Measurements from ENCODE around the gene CHST15. TPM values are rescaled to one million over a fixed set of nuclear protein-coding genes. Genes with fewer than 3 reads are reported as not detected.
A peak's percentile ranks its signal among the peaks of the same experiment; 100 is the strongest.

CHST15 gene
- total RNA-seq, 1 donor from 2014 or later = 27.0 TPM

DNA sequence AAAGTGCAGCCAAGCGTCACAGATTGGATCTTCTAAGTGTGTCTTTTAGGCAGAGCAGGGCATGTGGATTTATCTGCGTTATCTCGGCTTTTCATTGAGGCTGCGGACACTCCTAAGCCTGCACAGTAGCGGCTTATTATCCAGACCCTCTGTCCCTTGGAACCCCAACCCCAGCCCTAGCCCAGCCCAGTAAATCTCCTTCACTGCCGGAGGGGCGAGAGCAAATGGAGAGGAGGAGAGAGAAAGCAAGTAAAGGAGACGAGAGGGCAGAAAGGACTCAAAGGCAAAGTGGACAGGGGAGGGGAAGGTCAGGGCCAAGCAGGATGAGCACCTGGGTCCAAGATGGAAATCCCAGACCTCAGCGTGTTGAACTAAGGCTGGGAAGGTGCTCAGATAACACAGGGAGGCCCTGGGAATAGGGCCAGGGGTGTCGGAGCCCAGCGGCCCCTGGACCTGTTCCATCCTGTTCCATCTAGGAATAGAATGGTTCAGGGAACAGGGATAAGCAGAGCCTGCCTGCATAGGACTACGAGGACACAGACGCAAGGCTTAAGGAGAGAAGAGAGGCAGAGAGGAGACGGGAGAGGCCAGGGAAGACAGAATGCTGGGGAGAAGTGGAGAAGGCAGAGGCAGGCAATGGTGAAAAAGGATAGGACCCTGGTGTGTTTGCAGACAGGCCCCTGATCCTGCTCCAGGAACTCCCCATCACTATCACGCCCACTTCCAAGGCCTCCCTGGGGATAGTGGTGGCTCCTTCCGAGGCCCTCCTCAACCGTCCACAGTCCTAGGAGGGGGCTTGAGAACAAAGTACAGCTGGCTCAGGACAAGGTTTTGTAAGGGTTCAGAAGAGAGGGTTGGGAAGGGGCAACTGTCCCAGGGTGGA is 99.6 kb downstream of the CHST15 start:
- H3K36me3 ChIP-seq = no peaks in the 10 kb centered on the region
- peaks cover 23% of the 10 kb centered on the region for H3K4me1 ChIP-seq
- H3K27me3 ChIP-seq = peaks cover 5% of the 10 kb centered on the region
- TF ChIP-seq, protein P1, sequence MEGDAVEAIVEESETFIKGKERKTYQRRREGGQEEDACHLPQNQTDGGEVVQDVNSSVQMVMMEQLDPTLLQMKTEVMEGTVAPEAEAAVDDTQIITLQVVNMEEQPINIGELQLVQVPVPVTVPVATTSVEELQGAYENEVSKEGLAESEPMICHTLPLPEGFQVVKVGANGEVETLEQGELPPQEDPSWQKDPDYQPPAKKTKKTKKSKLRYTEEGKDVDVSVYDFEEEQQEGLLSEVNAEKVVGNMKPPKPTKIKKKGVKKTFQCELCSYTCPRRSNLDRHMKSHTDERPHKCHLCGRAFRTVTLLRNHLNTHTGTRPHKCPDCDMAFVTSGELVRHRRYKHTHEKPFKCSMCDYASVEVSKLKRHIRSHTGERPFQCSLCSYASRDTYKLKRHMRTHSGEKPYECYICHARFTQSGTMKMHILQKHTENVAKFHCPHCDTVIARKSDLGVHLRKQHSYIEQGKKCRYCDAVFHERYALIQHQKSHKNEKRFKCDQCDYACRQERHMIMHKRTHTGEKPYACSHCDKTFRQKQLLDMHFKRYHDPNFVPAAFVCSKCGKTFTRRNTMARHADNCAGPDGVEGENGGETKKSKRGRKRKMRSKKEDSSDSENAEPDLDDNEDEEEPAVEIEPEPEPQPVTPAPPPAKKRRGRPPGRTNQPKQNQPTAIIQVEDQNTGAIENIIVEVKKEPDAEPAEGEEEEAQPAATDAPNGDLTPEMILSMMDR (IDR thresholded peaks at IDR 0.05) = no peak
- TF ChIP-seq POLR2AphosphoS5 (IDR thresholded peaks at IDR 0.05; ENCODE audit: insufficient read depth in 1 of 2, low read depth in 1 of 2) (no peak), POLR2A (IDR thresholded peaks at IDR 0.05) (no peak)
- H3K4me3 ChIP-seq = no peak overlapping the region
- no peaks in the 10 kb centered on the region for H3K9me3 ChIP-seq
- intact Hi-C loops (cut with DNase I) = loop anchor here (1.0 to 10.0 kb wide), 3 partner anchors 99 to 396 kb away; partner anchors contain the start of gene CHST15
- peak; percentile 84 to 91 for DNase-seq (ENCODE audit: extremely low spot score in 2 of 2)
- H3K27ac ChIP-seq = no peak overlapping the region

DNA sequence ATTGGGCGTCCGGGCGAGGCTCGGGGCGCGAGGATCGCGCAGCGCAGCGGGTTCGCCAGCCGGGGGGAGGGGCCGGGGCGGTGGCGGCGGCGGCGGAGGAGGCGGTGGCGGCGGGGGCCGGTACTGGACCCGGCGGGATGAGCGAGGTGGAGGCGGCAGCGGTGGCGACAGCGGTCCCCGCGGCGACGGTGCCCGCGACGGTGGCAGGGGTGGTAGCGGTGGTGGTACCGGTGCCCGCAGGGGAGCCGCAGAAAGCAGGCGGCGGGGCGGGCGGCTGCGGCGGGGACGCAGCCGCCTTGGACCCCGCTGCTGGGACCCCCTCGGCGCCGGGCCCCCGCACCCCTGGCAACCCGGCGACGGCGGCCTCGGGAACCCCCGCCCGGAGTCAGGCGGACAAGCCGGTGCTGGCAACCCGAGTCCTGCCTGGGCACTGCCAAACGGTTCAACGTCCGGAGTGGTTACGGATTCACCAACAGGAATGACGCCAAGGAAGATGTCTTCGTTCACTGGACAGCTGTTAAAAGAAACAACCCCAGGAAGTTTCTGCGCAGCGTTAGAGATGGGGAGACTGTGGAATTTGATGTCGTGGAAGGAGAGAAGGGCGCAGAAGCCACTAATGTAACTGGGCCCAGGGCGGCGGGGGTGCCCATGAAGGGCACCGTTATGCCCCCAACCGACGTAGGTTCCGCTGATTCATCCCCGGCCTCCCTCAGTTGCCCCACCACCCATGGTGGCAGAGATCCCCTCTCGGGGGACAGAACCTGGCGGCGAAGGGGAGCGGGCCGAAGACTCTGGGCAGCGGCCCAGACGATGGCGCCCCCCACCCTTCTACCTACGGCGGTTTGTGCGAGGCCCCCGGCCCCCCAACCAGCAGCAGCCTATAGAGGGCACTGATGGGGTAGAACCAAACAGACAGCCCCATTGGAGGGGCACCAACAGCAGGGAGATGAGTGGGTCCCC is 101.5 kb downstream of the CHST15 start:
- Histone ChIP-seq H3K9me3 (no peaks in the 10 kb centered on the region), H3K27me3 (peaks cover 5% of the 10 kb centered on the region), H3K4me1 (peaks cover 23% of the 10 kb centered on the region), H3K36me3 (no peaks in the 10 kb centered on the region), H3K27ac (no peak overlapping the region), H3K4me3 (peak overlapping the region in 1 of 2 donors; percentile 15)
- TF ChIP-seq POLR2A (IDR thresholded peaks at IDR 0.05) (no peak), POLR2AphosphoS5 (IDR thresholded peaks at IDR 0.05; ENCODE audit: insufficient read depth in 1 of 2, low read depth in 1 of 2) (no peak)
- TF ChIP-seq, protein P1 (IDR thresholded peaks at IDR 0.05) = no peak
- no peak for DNase-seq (ENCODE audit: extremely low spot score in 2 of 2)
- intact Hi-C loops (cut with DNase I) = loop anchor here (5.0 to 10.0 kb wide), 2 partner anchors 100 to 163 kb away; partner anchors contain the start of gene CHST15

DNA sequence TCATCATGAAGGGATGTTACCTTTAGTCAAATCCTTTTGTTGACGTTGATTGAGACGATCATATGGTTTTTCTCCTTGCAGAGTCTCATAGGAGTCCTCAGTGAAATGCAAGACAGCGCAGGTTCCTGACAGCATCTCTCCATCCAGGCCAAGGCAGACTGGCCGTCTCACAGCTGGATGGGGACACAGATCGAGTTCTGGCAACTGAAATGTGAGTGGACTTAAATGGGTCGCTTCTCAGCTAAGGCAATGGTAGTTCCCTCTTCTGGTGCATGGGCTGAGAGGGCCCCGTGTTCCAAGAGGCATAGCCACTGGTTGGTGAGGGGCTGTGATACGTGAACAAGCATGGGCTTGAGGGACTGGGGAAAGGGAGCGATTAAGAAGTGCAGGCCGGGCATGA is 102.5 kb downstream of the CHST15 start:
- H3K4me3 ChIP-seq = no peak overlapping the region
- no peaks in the 10 kb centered on the region for H3K9me3 ChIP-seq
- DNase-seq (ENCODE audit: extremely low spot score in 2 of 2) = peak; percentile 49 to 83
- no peak overlapping the region for H3K27ac ChIP-seq
- intact Hi-C loops (cut with DNase I) = loop anchor here (5.0 to 10.0 kb wide), 2 partner anchors 101 to 164 kb away; partner anchors contain the start of gene CHST15
- no peaks in the 10 kb centered on the region for H3K36me3 ChIP-seq
- H3K4me1 ChIP-seq = peaks cover 21% of the 10 kb centered on the region
- H3K27me3 ChIP-seq = peaks cover 5% of the 10 kb centered on the region
- no peak for TF ChIP-seq POLR2AphosphoS5 (IDR thresholded peaks at IDR 0.05; ENCODE audit: insufficient read depth in 1 of 2, low read depth in 1 of 2)
- TF ChIP-seq, protein P1 (IDR thresholded peaks at IDR 0.05) = no peak
- no peak for TF ChIP-seq POLR2A (IDR thresholded peaks at IDR 0.05)

DNA sequence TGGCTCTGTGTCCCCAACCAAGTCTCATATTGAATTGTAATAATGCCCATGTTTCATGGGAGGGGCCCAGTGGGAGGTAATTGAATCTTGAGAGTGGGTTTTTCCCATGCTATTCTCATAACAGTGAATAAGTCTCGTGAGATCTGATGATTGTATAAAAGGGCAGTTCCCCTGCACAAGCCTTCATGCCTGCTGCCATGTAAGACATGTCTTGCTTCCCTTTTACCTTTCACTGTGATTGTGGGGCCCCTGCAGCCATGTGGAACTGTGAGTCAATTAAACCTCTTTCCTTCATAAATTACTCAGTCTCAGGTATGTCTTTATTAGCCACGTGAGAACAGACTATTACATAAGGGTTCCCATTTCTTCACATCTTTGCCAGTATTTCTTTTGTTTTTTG is 104.7 kb downstream of the CHST15 start:
- TF ChIP-seq, protein P1 (IDR thresholded peaks at IDR 0.05) = no peak
- TF ChIP-seq POLR2AphosphoS5 (IDR thresholded peaks at IDR 0.05; ENCODE audit: insufficient read depth in 1 of 2, low read depth in 1 of 2) (no peak), POLR2A (IDR thresholded peaks at IDR 0.05) (no peak)
- intact Hi-C loops (cut with DNase I) = no loop called here
- H3K36me3 ChIP-seq = no peaks in the 10 kb centered on the region
- no peak for DNase-seq (ENCODE audit: extremely low spot score in 2 of 2)
- no peak overlapping the region for H3K27ac ChIP-seq
- no peaks in the 10 kb centered on the region for H3K4me1 ChIP-seq
- H3K4me3 ChIP-seq = no peak overlapping the region
- H3K9me3 ChIP-seq = no peaks in the 10 kb centered on the region
- H3K27me3 ChIP-seq = peaks cover 5% of the 10 kb centered on the region

Data from vagina (tissue), 2 donors.